Prostate gland (tissue), 2 donors: Measurements from ENCODE around the gene LRRC8E. TPM values are rescaled to one million over a fixed set of nuclear protein-coding genes. Genes with fewer than 3 reads are reported as not detected.
"Not testable (repeated sequence)": the region's sequence is repeated elsewhere in the genome, so short reads cannot be mapped to it uniquely, and the experiment has no call there.

ENCODE experiments used
- DNase-seq: peaks from one replicate; pipeline ENCODE4 v3.0.0-alpha.2; 2019; ENCODE audit warnings: low spot score
- H3K27ac ChIP-seq, 2 donors: fragments of 200-600 bp; sonication (generic); 2 replicates each; pipeline ENCODE4 v1.5.1; 2017 to 2019
- H3K27me3 ChIP-seq: fragments of 200-600 bp; sonication (generic); replicated peaks from 2 replicates; pipeline ENCODE4 v1.5.1; 2019; ENCODE audit not compliant: insufficient read depth
- H3K36me3 ChIP-seq, 2 donors: fragments of 200-600 bp; sonication (generic); 1 replicate in 1 of 2; 2 replicates in 1 of 2; pipeline versions ENCODE4 v1.5.1 to v1.8.1; 2017 to 2019
- H3K4me1 ChIP-seq: fragments of 200-600 bp; sonication (generic); replicated peaks from 2 replicates; pipeline ENCODE4 v1.5.1; 2019
- H3K4me3 ChIP-seq, 2 donors: fragments of 200-600 bp; sonication (generic); 2 replicates each; pipeline ENCODE4 v1.5.1; 2017 to 2019
- H3K9me3 ChIP-seq: fragments of 200-600 bp; sonication (generic); 2 replicates; pipeline ENCODE4 v1.5.1; 2017
- POLR2A ChIP-seq: fragments of 450-650 bp; IDR thresholded peaks from one replicate; pipeline ENCODE4 v1.6.1; 2016; ENCODE audit warnings: antibody characterized with exemption, mild to moderate bottlenecking
- POLR2AphosphoS5 ChIP-seq: sonication (generic); formaldehyde crosslinking; IDR thresholded peaks from one replicate; pipeline ENCODE4 v1.6.1; 2017; ENCODE audit warnings: antibody characterized with exemption
- WGBS: methylation state at CpG from one replicate; pipeline ENCODE4 v1.1.5; 2018; 5-methylcytosine and 5-hydroxymethylcytosine counted together
- intact Hi-C: fragments of 100-400 bp; cut with DNase I; formaldehyde crosslinking; loops from one replicate; pipeline ENCODE4 v1.14.2; 2022
- total RNA-seq, 2 donors: library from RNA; depleted of rRNA; stranded (reverse); fragments of >200 nt; gene quantifications; one replicate each; pipeline ENCODE4 v1.1.0, GENCODE V29; 2016
- TF ChIP-seq, protein P1 (sequence below), 4 experiments: fragments of 200-600 bp in 2 of 4; fragments of 450-650 bp in 2 of 4; sonication (generic) in 2 of 4; IDR thresholded peaks; 1 replicate in 3 of 4; 2 replicates in 1 of 4; pipeline ENCODE4 v1.5.1; 2016 to 2019; ENCODE audit warnings: antibody characterized with exemption in 4 of 4, mild to moderate bottlenecking in 2 of 4, moderate library complexity in 2 of 4

Gene LRRC8E
- total RNA-seq, 2 donors from 2014 or later = 4.8 to 11.7 TPM

DNA sequence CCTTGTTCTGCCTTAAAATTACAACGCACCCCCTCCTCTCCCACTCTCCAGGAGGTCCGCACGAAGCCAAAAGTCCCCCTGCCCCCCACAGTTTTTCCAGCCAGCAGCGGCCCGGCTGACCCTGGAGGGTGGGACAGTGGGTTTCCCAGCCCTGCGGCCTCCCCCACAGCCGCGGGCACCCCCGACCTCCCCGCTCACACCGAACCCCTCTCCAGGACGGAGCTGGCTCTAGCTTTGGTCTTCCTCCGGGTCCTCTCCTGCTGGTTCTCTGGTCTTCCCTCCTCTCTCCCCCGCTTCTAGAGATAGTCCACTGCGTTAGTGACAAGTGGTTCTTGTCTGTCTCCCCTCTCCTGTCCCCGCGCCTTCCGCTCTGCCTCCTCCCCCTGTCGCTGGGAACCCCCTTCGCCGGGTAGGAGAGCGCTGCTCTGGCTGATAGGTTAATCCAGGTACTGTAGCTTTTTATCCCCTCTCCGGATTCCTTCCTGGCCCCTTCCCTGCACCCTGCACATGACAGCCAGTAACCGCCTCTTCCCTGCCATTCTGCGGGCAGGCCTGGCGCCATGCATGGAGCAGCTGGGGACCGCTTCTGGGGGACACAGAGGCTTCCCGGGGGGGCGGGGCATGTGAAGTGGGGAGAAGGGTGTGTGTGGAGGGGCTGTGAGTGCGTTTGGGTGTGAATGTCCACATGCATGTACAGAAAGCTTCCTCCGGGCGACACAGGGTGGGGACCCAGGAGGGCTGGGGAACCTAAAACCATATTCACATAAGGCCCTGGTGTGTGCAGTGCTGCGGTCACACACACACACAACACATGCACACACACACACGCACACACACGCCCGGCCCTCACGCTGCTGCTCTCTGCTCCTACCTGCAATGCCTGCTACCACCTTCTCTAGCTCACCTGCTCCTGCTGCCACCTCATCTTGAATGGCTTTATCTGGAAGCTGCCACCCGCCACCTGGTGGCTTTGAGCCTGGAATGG is 31.3 kb upstream of the LRRC8E start:
- intact Hi-C loops = loop anchor here (10.0 kb wide), 1 partner anchor 398 kb away; no protein-coding TSS in a partner anchor
- Histone ChIP-seq H3K9me3 (no peaks in the 10 kb centered on the region), H3K27ac (no peak overlapping the region), H3K27me3 (no peaks in the 10 kb centered on the region), H3K4me3 (no peak overlapping the region), H3K36me3 (no peaks in the 10 kb centered on the region), H3K4me1 (no peaks in the 10 kb centered on the region)
- 86% methylated on average over 38 of the region's 38 CpGs for WGBS
- DNase-seq = no peak
- TF ChIP-seq, protein P1, sequence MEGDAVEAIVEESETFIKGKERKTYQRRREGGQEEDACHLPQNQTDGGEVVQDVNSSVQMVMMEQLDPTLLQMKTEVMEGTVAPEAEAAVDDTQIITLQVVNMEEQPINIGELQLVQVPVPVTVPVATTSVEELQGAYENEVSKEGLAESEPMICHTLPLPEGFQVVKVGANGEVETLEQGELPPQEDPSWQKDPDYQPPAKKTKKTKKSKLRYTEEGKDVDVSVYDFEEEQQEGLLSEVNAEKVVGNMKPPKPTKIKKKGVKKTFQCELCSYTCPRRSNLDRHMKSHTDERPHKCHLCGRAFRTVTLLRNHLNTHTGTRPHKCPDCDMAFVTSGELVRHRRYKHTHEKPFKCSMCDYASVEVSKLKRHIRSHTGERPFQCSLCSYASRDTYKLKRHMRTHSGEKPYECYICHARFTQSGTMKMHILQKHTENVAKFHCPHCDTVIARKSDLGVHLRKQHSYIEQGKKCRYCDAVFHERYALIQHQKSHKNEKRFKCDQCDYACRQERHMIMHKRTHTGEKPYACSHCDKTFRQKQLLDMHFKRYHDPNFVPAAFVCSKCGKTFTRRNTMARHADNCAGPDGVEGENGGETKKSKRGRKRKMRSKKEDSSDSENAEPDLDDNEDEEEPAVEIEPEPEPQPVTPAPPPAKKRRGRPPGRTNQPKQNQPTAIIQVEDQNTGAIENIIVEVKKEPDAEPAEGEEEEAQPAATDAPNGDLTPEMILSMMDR (IDR thresholded peaks at IDR 0.05) = no peak
- no peak for TF ChIP-seq POLR2AphosphoS5
- TF ChIP-seq POLR2A = no peak

DNA sequence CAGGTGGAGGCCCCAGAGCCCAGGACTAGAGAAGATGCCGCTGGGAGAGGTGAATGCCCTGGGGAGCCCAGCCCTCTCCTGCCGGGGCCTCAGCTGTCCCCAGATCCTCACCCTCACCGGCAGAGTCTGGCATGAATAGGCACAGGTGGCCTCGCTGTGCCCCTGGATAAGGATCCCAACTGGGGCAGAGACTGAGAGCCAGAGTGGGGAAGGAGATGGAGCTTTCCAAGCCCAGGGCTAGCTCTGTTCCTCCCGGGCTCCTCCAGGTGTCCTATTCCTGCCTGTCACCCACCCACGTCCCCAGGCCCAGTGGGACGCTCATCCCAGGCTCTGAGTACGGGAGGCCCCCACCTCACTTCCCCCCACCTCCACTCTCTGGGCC is 30.6 kb upstream of the LRRC8E start:
- H3K9me3 ChIP-seq = no peaks in the 10 kb centered on the region
- no peak for DNase-seq
- H3K27me3 ChIP-seq = no peaks in the 10 kb centered on the region
- TF ChIP-seq POLR2A (no peak), POLR2AphosphoS5 (no peak)
- TF ChIP-seq, protein P1 (IDR thresholded peaks at IDR 0.05) = no peak
- WGBS = 84% methylated on average over 7 of the region's 8 CpGs
- H3K27ac ChIP-seq = no peak overlapping the region
- no peaks in the 10 kb centered on the region for H3K36me3 ChIP-seq
- H3K4me3 ChIP-seq = no peak overlapping the region
- intact Hi-C loops = loop anchor here (10.0 kb wide), 1 partner anchor 397 kb away; no protein-coding TSS in a partner anchor
- H3K4me1 ChIP-seq = no peaks in the 10 kb centered on the region

DNA sequence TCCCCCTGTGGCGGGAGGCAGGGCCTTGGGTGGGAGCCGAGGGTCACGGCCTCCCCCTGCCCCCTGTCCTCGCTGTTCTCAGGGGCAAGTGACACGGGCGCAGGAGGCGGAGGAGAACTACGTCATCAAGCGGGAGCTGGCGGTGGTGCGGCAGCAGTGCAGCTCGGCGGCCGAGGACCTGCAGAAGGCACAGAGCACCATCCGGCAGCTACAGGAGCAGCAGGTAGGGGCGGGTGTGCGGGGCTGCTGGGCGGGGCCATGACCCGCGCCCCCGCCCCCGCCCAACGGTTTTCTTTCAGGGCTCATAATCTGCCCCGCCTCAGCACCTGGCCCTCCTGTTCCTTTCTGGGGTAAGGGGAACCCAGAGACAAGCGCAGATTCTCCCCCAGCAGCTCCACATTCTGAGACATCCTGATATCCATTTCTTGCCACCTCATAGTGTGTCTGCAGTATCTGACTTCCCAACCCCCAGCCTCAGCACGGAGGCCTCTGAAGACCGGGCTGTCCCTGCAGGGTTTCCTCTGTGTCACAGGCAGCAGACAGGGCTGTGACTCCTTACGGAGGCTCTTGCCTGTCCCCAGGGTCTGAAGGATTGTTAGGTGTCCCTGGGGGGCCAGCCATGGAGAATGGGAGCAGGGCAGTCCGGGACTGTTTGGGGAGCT is 30.1 kb upstream of the LRRC8E start:
- H3K27me3 ChIP-seq = no peaks in the 10 kb centered on the region
- WGBS = 65% methylated on average over 29 of the region's 29 CpGs
- H3K4me3 ChIP-seq = no peak overlapping the region
- no peak for DNase-seq
- no peaks in the 10 kb centered on the region for H3K36me3 ChIP-seq
- no peaks in the 10 kb centered on the region for H3K9me3 ChIP-seq
- intact Hi-C loops = loop anchor here (10.0 kb wide), 1 partner anchor 397 kb away; no protein-coding TSS in a partner anchor
- no peaks in the 10 kb centered on the region for H3K4me1 ChIP-seq
- TF ChIP-seq, protein P1 (IDR thresholded peaks at IDR 0.05) = no peak
- no peak for TF ChIP-seq POLR2A
- TF ChIP-seq POLR2AphosphoS5 = no peak
- H3K27ac ChIP-seq = no peak overlapping the region

DNA sequence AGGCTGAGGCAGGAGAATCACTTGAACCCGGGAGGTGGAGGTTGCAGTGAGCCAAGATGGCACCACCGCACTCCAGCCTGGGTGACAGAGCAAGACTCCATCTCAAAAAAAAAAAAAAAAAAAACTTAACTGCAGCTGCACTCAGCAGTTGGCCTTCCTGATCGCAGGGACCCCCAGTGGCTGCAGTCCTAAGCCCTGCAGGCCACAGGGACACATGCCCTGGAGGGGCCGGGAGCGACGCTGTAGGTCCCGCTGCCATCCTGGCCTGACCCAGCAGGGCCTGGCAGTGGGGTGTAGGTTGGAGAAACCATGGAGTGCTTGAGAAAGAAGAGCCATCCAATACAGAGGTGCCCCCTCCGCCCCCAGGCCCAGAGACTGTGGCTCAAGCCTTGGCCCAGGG is 29.2 kb upstream of the LRRC8E start:
- H3K9me3 ChIP-seq, DNase-seq, H3K27me3 ChIP-seq, H3K4me3 ChIP-seq, H3K4me1 ChIP-seq, H3K36me3 ChIP-seq, H3K27ac ChIP-seq: not testable (repeated sequence)
- WGBS = 90% methylated on average over 8 of the region's 8 CpGs
- intact Hi-C loops = loop anchor here (10.0 kb wide), 1 partner anchor 396 kb away; no protein-coding TSS in a partner anchor
